ENCODE measurements around the gene RTN4RL2. TPM values are rescaled to one million over a fixed set of nuclear protein-coding genes. Genes with fewer than 3 reads are reported as not detected.

Gene RTN4RL2
- total RNA-seq, 1 experiment from 2014 or later: 0.34 TPM

GRCh38 chr11:57462597-57462996 is 2.3 kb downstream of the RTN4RL2 start:
- no peak for DNase-seq (ENCODE audit: low read depth)

GRCh38 chr11:57463671-57464538 is 3.6 kb downstream of the RTN4RL2 start:
- DNase-seq (ENCODE audit: low read depth): no peak

DNA sequence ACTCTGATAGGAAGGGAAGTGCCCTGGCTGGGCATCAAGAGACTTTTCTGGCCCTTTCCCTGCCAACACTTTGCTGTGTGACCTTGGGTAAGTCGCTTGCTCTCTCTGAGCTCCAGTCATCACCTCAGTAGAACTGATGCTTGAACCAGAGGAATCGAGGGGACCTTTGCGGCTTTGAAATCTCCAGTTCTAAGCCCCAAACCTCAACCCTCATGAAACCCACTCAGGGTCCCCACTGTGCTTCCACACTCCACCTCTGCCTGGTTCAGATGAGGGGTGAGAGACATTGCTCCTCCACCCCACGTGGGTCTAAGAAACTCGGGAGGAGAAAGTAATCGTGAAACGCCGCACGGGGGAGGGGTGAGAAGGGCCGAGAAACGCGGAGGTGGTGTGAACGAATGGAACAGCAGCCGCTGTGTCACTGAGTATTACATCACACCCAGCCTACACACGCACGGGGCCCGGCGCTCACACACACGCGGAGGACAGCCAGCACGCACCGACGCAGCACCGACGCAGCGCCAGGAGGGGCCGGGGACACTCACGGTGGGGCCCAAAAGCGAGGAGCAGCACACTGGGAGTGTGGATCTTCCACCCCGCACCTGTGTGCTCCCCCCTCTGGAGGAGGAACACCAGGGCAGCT is 4.3 kb downstream of the RTN4RL2 start:
- no peak for DNase-seq (ENCODE audit: low read depth)

DNA sequence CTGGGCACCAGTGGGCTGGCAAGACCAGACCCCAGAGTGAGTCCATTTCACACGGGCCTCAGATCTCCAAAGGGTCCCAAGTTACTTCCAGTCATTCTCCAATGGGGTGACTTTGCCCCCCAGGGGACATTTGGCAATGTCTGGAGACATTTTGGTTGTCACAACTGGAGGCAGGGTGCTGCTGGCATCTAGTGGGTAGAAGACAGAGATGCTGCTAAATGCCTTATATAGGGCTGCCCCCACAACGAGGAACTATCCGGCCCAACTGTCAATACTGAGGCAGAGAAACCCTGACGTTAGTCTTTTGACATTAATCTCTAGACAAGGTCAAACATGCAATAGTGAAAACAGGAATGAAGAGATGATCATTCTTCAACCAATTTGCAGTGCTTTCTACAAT is 6.4 kb downstream of the RTN4RL2 start:
- no peak for DNase-seq (ENCODE audit: low read depth)

- DNase-seq (ENCODE audit: low read depth): no peak
Measured at GRCh38 chr11:57467508-57468157, 7.3 kb downstream of the RTN4RL2 start.

DNA sequence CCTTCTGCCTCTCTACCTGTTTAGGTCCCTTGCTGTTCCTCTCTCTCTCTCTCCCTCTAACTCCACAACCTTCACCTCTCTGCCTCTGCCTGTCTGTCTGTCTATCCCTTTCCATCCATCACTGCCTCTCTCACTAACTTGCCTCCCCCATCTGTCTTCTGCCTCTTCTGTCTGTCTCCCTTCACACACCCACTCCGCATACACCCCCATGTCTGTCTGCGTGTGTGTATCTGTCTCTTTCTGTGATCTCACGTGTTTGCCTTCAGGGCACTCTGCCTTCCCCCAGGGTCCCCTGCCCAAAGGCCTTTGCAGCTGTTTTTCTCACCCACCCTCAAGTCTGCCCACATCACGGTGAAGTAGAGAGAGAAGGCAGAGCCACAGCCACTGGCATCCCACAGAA is 7.9 kb downstream of the RTN4RL2 start:
- no peak for DNase-seq (ENCODE audit: low read depth)

DNA sequence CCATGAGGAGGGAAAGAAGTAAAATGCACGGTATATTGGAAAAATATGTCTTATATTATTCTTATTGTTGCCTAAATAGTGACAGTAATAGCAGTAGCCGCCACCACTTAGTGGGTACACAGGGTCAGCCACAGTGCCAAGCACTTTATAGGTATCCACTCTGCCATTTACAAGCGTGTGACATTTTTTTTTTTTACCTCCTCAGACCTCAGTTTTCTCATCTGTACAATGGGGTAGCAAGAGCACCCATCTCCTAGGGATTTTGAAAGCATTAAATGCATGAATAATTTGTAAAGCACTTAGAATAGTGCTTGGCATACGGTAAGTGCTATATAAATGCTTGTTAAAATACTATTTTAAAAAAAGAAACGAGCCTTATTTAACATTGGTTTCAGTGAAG is 8.9 kb downstream of the RTN4RL2 start:
- no peak for DNase-seq (ENCODE audit: low read depth)

- DNase-seq (ENCODE audit: low read depth): peak; percentile 50
Measured at GRCh38 chr11:57471496-57471895, 11.2 kb downstream of the RTN4RL2 start.

- no peak for DNase-seq (ENCODE audit: low read depth)
Measured at GRCh38 chr11:57473285-57473841, 13.0 kb downstream of the RTN4RL2 start.

GRCh38 chr11:57474017-57474802 is 13.9 kb downstream of the RTN4RL2 start:
- DNase-seq (ENCODE audit: low read depth): peak; percentile 43

DNA sequence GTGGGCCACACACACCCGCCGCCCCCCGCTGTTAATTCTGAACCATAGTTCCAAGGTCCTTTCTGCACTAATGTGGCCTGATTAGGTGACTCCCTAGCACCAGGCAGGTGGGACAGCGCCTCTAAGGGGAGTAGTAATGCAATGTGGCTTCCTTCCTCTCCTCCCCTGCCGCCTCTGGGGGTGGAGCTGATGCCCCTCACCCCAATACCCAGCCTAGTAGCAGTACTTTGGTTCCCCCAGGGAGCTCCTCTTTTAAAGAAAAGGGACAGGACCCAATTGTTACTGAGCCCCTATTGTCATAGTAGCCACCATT is 14.4 kb downstream of the RTN4RL2 start:
- no peak for DNase-seq (ENCODE audit: low read depth)

- DNase-seq (ENCODE audit: low read depth): no peak
Measured at GRCh38 chr11:57475191-57475590, 14.9 kb downstream of the RTN4RL2 start.

GRCh38 chr11:57475671-57476046 is 15.3 kb downstream of the RTN4RL2 start:
- DNase-seq (ENCODE audit: low read depth): no peak

DNA sequence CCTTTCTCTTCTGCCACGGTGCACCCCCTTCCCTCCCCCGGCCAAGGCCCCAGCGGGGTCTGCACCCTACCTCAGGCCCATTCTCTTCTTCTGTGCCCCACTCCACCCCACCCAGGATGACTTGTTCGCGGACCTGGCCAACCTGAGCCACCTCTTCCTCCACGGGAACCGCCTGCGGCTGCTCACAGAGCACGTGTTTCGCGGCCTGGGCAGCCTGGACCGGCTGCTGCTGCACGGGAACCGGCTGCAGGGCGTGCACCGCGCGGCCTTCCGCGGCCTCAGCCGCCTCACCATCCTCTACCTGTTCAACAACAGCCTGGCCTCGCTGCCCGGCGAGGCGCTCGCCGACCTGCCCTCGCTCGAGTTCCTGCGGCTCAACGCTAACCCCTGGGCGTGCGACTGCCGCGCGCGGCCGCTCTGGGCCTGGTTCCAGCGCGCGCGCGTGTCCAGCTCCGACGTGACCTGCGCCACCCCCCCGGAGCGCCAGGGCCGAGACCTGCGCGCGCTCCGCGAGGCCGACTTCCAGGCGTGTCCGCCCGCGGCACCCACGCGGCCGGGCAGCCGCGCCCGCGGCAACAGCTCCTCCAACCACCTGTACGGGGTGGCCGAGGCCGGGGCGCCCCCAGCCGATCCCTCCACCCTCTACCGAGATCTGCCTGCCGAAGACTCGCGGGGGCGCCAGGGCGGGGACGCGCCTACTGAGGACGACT is 15.9 kb downstream of the RTN4RL2 start:
- DNase-seq (ENCODE audit: low read depth): peak; percentile 36

GRCh38 chr11:57476757-57477506 is 16.6 kb downstream of the RTN4RL2 start:
- peak; percentile 69 for DNase-seq (ENCODE audit: low read depth)

GRCh38 chr11:57477507-57478189 is 17.3 kb downstream of the RTN4RL2 start:
- no peak for DNase-seq (ENCODE audit: low read depth)

- DNase-seq (ENCODE audit: low read depth): no peak
Measured at GRCh38 chr11:57479021-57479663, 18.8 kb downstream of the RTN4RL2 start.

DNA sequence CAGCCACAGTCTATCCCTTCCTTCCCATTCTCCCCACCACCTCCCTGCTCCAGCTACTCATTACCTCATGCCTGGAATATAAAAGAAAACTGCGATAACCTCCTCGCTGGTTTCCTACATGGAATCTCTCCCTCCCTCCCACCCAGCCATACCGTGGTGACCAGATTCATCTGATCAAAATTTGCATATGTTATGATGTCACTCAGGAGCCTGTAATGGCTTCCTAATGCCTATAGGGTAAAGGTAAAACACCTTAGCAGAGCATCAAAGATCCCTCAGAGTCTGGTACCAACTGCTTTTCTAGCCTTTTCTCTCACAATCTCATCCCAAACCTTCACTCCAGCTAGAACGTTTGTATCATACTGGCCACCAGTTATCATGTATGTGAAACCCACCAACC is 19.6 kb downstream of the RTN4RL2 start:
- DNase-seq (ENCODE audit: low read depth): no peak

DNA sequence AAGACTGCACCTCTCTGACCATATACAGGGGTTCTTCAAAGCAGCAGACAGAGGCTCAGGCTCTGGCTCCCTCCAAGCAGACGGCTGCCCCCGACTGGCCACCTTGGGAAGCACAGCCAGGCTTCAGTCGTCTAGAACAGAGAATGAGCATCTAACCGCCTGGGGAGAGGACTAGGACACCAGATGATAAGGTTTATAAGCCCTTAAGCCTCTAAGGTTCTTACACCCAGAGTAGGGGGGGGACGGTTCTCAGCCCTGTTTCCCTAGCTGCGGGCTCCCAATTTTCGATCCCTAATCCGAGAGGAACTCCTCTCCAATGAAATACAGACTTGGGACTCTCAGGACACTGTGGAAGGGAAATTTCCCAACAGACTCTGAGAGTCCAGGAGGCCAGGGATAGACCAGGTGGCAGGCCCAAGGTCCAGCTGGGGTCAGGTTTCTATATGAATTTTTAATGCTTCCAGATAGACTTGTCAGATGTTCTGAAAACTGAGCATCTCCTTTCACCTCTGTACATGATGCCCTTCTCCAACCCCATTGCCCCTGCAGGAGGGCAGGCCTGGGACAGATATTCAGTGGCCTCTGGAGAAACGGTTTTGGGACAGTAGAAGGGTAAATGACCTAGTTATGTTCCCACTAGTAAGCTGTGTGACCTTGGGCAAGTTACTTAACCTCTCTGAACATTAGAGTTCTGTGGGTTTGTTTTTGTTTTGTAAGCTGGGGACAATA is 20.2 kb downstream of the RTN4RL2 start:
- DNase-seq (ENCODE audit: low read depth): peak; percentile 59
